Omental fat pad (tissue), 4 donors: ENCODE data around the gene ADGB. TPM values are rescaled to one million over a fixed set of nuclear protein-coding genes. Genes with fewer than 3 reads are reported as not detected.

ENCODE experiments used
- ATAC-seq: fragments of 150-250 bp; one replicate; pipeline ENCODE4 v1.9.1; 2016; ENCODE audit warnings: mild to moderate bottlenecking, moderate library complexity; ENCODE audit not compliant: low FRiP score
- DNase-seq: peaks from one replicate; pipeline ENCODE4 v3.0.0-alpha.2; 2019; ENCODE audit warnings: low spot score
- small RNA-seq: library from RNA; depleted of rRNA; stranded (forward); fragments of <200 nt; gene quantifications from one replicate; pipeline ENCODE3, GENCODE V24; 2016
- total RNA-seq, 4 donors: library from RNA; depleted of rRNA; stranded (reverse); fragments of >200 nt; gene quantifications; one replicate each; pipeline ENCODE4 v1.1.0, GENCODE V29; 2016
- TF ChIP-seq, protein P1 (sequence below), 3 donors: fragments of 450-650 bp; IDR thresholded peaks; one replicate each; pipeline ENCODE4 v1.5.1; 2016 to 2017; ENCODE audit warnings: antibody characterized with exemption in 3 of 3, mild to moderate bottlenecking in 3 of 3, moderate library complexity in 2 of 3

Gene ADGB
- total RNA-seq, 4 donors from 2014 or later, result not detected

DNA sequence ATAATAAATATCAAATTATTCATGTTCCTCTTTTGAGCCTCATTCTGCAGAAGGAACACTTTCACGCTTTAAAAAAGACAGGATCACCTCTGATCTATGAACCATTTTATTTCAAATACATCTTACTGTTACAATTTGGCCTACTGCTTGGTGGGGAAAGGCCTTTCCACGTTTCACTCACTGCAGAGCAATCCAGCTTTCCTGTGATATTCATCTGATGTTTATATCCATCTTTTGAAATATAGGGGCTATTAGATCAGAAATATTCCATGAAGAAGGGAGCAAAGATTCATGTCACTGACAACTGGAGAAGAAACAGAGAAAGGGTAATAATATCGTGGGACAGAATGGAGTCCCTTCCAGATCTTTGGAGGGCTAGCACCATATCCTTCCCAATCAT, 262.9 kb downstream of the ADGB start:
- TF ChIP-seq, protein P1, sequence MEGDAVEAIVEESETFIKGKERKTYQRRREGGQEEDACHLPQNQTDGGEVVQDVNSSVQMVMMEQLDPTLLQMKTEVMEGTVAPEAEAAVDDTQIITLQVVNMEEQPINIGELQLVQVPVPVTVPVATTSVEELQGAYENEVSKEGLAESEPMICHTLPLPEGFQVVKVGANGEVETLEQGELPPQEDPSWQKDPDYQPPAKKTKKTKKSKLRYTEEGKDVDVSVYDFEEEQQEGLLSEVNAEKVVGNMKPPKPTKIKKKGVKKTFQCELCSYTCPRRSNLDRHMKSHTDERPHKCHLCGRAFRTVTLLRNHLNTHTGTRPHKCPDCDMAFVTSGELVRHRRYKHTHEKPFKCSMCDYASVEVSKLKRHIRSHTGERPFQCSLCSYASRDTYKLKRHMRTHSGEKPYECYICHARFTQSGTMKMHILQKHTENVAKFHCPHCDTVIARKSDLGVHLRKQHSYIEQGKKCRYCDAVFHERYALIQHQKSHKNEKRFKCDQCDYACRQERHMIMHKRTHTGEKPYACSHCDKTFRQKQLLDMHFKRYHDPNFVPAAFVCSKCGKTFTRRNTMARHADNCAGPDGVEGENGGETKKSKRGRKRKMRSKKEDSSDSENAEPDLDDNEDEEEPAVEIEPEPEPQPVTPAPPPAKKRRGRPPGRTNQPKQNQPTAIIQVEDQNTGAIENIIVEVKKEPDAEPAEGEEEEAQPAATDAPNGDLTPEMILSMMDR (IDR thresholded peaks at IDR 0.05), result no peak

DNA sequence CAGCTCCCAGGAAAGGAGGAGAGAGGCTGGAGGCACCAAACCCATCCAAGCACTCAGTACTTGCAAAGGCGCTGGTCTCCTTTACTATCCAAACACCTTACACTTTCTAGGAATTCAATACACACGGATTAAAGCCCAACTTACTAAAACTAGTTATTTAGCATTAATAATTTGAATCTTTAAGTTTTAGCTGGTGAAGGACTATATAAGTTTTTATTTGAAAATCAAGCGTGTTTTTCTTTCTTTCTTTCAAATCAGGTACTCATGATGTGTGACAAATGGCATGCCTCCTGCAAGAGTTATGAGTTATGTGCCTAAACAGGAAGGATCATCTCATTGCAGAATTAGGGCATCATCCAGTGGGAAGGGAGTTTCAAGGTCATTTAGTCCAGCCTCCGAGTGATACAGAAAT, 263.7 kb downstream of the ADGB start:
- ATAC-seq (no peak), DNase-seq (no peak)
- TF ChIP-seq, protein P1 (IDR thresholded peaks at IDR 0.05), result no peak

More for the DNA sequence above, 262.9 kb downstream of the ADGB start:
- no peak for DNase-seq
- no peak for ATAC-seq

DNA sequence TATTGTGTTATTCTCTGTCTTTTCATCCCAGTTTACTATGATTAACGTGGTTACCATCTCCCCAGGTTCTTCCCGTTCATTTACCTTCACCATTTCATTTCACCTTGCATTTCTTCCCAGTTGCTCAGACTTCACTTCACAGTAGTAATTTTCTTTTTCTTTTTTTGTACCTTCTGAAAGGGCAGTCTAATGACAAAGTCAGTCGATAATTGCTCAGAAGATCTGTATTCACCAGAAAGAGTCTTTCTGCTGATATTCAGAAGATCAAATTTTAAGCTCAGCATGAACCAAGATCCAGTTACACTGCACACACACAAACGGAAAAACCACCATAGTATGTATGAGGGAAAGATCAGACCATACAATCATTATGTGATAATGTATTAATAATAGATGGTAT, 265.5 kb downstream of the ADGB start:
- TF ChIP-seq, protein P1 (IDR thresholded peaks at IDR 0.05), result no peak

DNA sequence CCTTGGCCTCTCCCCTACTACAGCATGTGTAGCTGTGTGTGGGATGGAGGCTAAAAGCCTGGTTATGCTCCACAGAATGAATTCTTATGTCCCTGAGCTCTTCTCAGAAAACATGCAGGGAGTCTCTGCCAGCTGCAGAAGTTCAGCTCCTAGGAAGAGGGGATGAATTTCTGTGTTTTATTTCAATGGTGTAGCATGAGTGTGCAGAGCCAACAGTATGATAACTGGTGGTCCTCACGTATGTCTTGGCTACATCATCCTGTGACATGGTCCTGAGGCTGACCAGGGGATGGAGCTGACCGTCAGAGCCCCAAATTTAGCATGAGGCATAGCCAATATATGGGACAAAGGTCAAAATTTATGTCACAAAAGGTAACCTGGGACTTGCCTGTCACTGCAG, 266.1 kb downstream of the ADGB start:
- no peak for ATAC-seq

More for the DNA sequence above, 265.5 kb downstream of the ADGB start:
- no peak for DNase-seq
- ATAC-seq, result no peak

More for the DNA sequence above, 266.1 kb downstream of the ADGB start:
- TF ChIP-seq, protein P1 (IDR thresholded peaks at IDR 0.05), result no peak
- DNase-seq, result no peak

Small RNA genes within 50 kb of the gene (small RNA-seq; reads per million reads assigned to genes)
- gene RNU6-906P, result not detected

Other genes with a start within 250 kb of the ADGB start
- 10 to 100 TPM; 21.3 to 45.8 (median 29.1) TPM for gene RAB32, start 55.1 kb upstream of the ADGB start, total RNA-seq